Subcutaneous abdominal adipose tissue (tissue), 5 donors: ENCODE data around the gene TMEM229B.

Source experiments
- H3K27ac ChIP-seq: one replicate; pipeline ENCODE4 v1.7.0; 2013; ENCODE audit warnings: low read depth, mild to moderate bottlenecking, inconsistent platforms, low read length, moderate library complexity
- H3K27me3 ChIP-seq, 5 donors: one replicate each; pipeline ENCODE4 v1.7.0; 2013; ENCODE audit warnings: low read length in 5 of 5, inconsistent platforms in 1 of 5; ENCODE audit not compliant: control insufficient read depth in 5 of 5, insufficient read depth in 4 of 5
- H3K36me3 ChIP-seq, 5 donors: one replicate each; pipeline ENCODE4 v1.7.0; 2013; ENCODE audit warnings: low read length in 5 of 5; ENCODE audit not compliant: control insufficient read depth in 5 of 5, insufficient read depth in 5 of 5
- H3K4me1 ChIP-seq, 5 donors: one replicate each; pipeline ENCODE4 v1.7.0; 2013; ENCODE audit warnings: low read length in 5 of 5, mild to moderate bottlenecking in 3 of 5, moderate library complexity in 1 of 5; ENCODE audit not compliant: control insufficient read depth in 5 of 5, insufficient read depth in 5 of 5
- H3K4me3 ChIP-seq, 5 donors: one replicate each; pipeline ENCODE4 v1.7.0; 2013; ENCODE audit warnings: low read length in 5 of 5, low read depth in 1 of 5
- H3K9ac ChIP-seq, 5 donors: one replicate each; pipeline ENCODE4 v1.7.0; 2013; ENCODE audit warnings: low read length in 5 of 5, mild to moderate bottlenecking in 4 of 5, moderate library complexity in 3 of 5
- H3K9me3 ChIP-seq, 5 donors: one replicate each; pipeline ENCODE4 v1.7.0; 2013; ENCODE audit warnings: low read length in 5 of 5; ENCODE audit not compliant: control insufficient read depth in 5 of 5
- donor health status: healthy.
- donor health status: healthy.
- donor health status: healthy.
- donor health status: healthy.
- donor health status: healthy.

TMEM229B gene

DNA sequence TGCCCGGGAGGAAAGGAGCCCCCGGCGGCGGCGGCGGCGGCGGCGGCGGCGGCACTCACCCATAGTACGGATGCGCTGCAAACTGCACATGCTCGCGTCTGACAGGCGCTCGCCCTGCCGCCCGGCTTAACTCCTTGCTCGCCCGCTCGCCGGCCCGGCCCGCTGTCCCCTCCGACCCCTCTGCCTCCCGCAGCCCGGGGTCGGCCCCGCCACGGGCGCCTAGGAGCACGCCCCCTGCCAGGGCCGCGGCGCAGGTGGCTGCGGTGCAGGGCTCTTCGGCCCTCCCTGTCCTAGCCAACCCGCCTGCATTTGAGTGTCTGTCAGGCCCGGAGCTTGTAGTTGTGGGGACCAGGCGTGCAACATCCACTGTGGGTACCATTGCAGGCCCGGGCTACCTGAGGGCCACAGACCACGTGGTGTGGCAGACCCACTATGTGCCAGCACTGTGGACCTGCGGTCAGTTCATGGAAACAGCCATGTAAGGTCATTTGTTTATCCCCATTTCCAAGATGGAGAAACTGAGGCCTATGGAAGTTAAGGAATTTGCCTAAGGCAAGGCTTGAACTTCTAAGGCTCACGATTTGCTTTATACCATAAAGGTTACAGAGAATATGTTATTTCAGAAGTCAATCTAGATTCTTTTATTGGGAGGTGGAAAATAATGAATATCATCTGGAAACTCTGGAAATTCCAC is 27.0 kb upstream of the TMEM229B start:
- H3K4me3 ChIP-seq: peak overlapping the region in 4 of 5 donors; percentile 42 to 81 (median 64)
- no peak overlapping the region for H3K9ac ChIP-seq
- no peaks in the 10 kb centered on the region for H3K36me3 ChIP-seq
- H3K27ac ChIP-seq: no peak overlapping the region
- H3K4me1 ChIP-seq: peaks cover 0 to 19% (median 13%) of the 10 kb centered on the region in 5 donors
- peaks cover 0 to 5% (median 0%) of the 10 kb centered on the region in 5 donors for H3K27me3 ChIP-seq
- no peaks in the 10 kb centered on the region for H3K9me3 ChIP-seq

GRCh38 chr14:67514650-67515385 is 26.3 kb upstream of the TMEM229B start:
- H3K36me3 ChIP-seq: no peaks in the 10 kb centered on the region
- H3K4me1 ChIP-seq: peaks cover 0 to 19% (median 13%) of the 10 kb centered on the region in 5 donors
- H3K27ac ChIP-seq: no peak overlapping the region
- H3K9ac ChIP-seq: peak overlapping the region in 4 of 5 donors; percentile 39 to 66 (median 54)
- peaks cover 0 to 5% (median 0%) of the 10 kb centered on the region in 5 donors for H3K27me3 ChIP-seq
- H3K4me3 ChIP-seq: peak overlapping the region; percentile 66 to 81 (median 79)
- no peaks in the 10 kb centered on the region for H3K9me3 ChIP-seq

- Histone ChIP-seq H3K4me1 (peaks cover 0 to 19% (median 13%) of the 10 kb centered on the region in 5 donors), H3K9ac (peak overlapping the region in 3 of 5 donors; percentile 48 to 66 (median 60)), H3K36me3 (no peaks in the 10 kb centered on the region), H3K27me3 (peaks cover 0 to 2% (median 0%) of the 10 kb centered on the region in 5 donors), H3K4me3 (peak overlapping the region; percentile 66 to 81 (median 79)), H3K27ac (no peak overlapping the region), H3K9me3 (no peaks in the 10 kb centered on the region)
Observed at GRCh38 chr14:67514203-67514607, 25.7 kb upstream of the TMEM229B start.

GRCh38 chr14:67513631-67514108 is 25.1 kb upstream of the TMEM229B start:
- Histone ChIP-seq H3K4me3 (no peak overlapping the region), H3K9me3 (no peaks in the 10 kb centered on the region), H3K9ac (no peak overlapping the region)

GRCh38 chr14:67512463-67513310 is 24.2 kb upstream of the TMEM229B start:
- Histone ChIP-seq H3K4me1 (peaks cover 0 to 19% (median 13%) of the 10 kb centered on the region in 5 donors), H3K27ac (no peak overlapping the region), H3K9me3 (no peaks in the 10 kb centered on the region), H3K9ac (no peak overlapping the region), H3K27me3 (no peaks in the 10 kb centered on the region), H3K4me3 (no peak overlapping the region), H3K36me3 (no peaks in the 10 kb centered on the region)

More at GRCh38 chr14:67513631-67514108, 25.1 kb upstream of the TMEM229B start:
- H3K36me3 ChIP-seq: no peaks in the 10 kb centered on the region
- H3K27ac ChIP-seq: no peak overlapping the region
- H3K4me1 ChIP-seq: peaks cover 0 to 19% (median 13%) of the 10 kb centered on the region in 5 donors
- H3K27me3 ChIP-seq: no peaks in the 10 kb centered on the region

GRCh38 chr14:67510836-67511235 is 22.3 kb upstream of the TMEM229B start:
- Histone ChIP-seq H3K27me3 (no peaks in the 10 kb centered on the region), H3K4me3 (no peak overlapping the region), H3K4me1 (peaks cover 0 to 14% (median 13%) of the 10 kb centered on the region in 5 donors), H3K36me3 (no peaks in the 10 kb centered on the region), H3K9me3 (no peaks in the 10 kb centered on the region), H3K9ac (no peak overlapping the region), H3K27ac (no peak overlapping the region)

DNA sequence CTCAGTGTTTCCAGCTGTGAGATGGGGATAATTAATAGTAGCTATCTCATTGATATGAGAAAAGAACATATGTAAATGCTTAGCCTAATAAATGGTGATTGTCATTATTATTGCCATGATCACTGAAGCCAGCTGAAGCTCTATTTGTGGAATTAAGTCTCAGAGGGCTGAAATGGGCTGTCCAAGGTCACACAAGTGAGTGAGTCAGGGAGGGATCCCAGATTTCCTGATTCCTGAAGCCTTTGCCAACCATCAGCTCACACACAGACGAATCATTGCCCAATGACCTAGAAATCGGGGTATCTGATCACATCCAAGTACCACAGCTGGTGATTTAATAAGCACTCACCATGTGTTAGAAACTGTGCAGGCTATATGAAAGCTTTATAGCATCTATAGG is 21.6 kb upstream of the TMEM229B start:
- H3K36me3 ChIP-seq: no peaks in the 10 kb centered on the region
- H3K4me1 ChIP-seq: peaks cover 0 to 9% (median 9%) of the 10 kb centered on the region in 5 donors
- H3K27ac ChIP-seq: no peak overlapping the region
- H3K27me3 ChIP-seq: no peaks in the 10 kb centered on the region
- H3K4me3 ChIP-seq: no peak overlapping the region
- H3K9ac ChIP-seq: no peak overlapping the region
- H3K9me3 ChIP-seq: no peaks in the 10 kb centered on the region

- no peak overlapping the region for H3K9ac ChIP-seq
- H3K36me3 ChIP-seq: no peaks in the 10 kb centered on the region
- no peak overlapping the region for H3K27ac ChIP-seq
- no peaks in the 10 kb centered on the region for H3K27me3 ChIP-seq
- H3K4me1 ChIP-seq: peaks cover 0 to 2% (median under 1%) of the 10 kb centered on the region in 5 donors
- no peaks in the 10 kb centered on the region for H3K9me3 ChIP-seq
- H3K4me3 ChIP-seq: no peak overlapping the region
Observed at GRCh38 chr14:67508956-67509355, 20.4 kb upstream of the TMEM229B start.

DNA sequence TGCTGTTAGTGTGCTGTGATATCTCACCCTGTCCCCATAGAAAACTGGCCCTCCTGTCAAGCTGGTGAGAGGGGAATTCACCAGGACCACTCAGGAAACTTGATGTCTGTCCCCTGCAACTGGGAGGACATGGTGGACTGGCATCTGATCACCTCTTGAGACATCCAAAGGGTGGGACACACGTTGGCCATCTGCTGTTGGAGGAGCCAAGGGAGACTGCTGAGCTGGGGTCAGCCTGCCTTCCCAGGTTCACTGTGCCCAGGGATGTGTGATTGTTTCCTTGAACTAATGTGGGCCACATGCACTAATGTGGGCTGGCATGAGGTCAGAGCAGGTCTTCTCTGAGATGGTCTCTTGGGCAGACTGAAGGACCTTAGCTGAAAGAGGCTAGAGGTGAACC is 16.7 kb upstream of the TMEM229B start:
- Histone ChIP-seq H3K27me3 (no peaks in the 10 kb centered on the region), H3K9ac (no peak overlapping the region), H3K27ac (no peak overlapping the region), H3K4me3 (no peak overlapping the region), H3K4me1 (no peaks in the 10 kb centered on the region), H3K36me3 (no peaks in the 10 kb centered on the region), H3K9me3 (no peaks in the 10 kb centered on the region)
